Osteocyte (in vitro differentiated cells): Measurements from ENCODE around the gene OSCAR. TPM values are rescaled to one million over a fixed set of nuclear protein-coding genes. Genes with fewer than 3 reads are reported as not detected.

Experiments used
- DNase-seq: peaks from one replicate; pipeline ENCODE4 v3.0.0; 2021; ENCODE audit warnings: mixed read lengths; ENCODE audit not compliant: unreplicated experiment; ENCODE audit errors: extremely low spot score
- H3K27ac Mint-ChIP-seq: one replicate; pipeline ENCODE4 v1.8.0; 2021; ENCODE audit warnings: mild to moderate bottlenecking, mixed read lengths; ENCODE audit not compliant: unreplicated experiment
- H3K27me3 Mint-ChIP-seq: one replicate; pipeline ENCODE4 v1.8.0; 2021; ENCODE audit warnings: mixed read lengths; ENCODE audit not compliant: unreplicated experiment
- H3K36me3 Mint-ChIP-seq: one replicate; pipeline ENCODE4 v1.8.0; 2021; ENCODE audit warnings: mixed read lengths; ENCODE audit not compliant: unreplicated experiment
- H3K4me1 Mint-ChIP-seq: one replicate; pipeline ENCODE4 v1.8.0; 2021; ENCODE audit warnings: mixed read lengths; ENCODE audit not compliant: unreplicated experiment
- H3K4me3 Mint-ChIP-seq: one replicate; pipeline ENCODE4 v1.8.0; 2021; ENCODE audit warnings: mild to moderate bottlenecking, moderate library complexity, mixed read lengths; ENCODE audit not compliant: unreplicated experiment
- H3K9me3 Mint-ChIP-seq: one replicate; pipeline ENCODE4 v1.8.0; 2021; ENCODE audit warnings: mixed read lengths; ENCODE audit not compliant: unreplicated experiment
- long read RNA-seq: library from polyadenylated mRNA; unstranded; transcript quantifications from one replicate; pipeline ENCODE4 v2.0.0, GENCODE V29; 2021
- total RNA-seq: library from RNA; stranded (reverse); gene quantifications from 2 replicates; pipeline ENCODE4 v1.2.1, GENCODE V29; 2021
- TF ChIP-seq, protein P1 (sequence below): fragments of 200-600 bp; sonication (generic); IDR thresholded peaks from 2 replicates; pipeline ENCODE4 v1.5.0; 2021; ENCODE audit warnings: antibody characterized with exemption, mild to moderate bottlenecking, moderate library complexity

The OSCAR gene, protein sequence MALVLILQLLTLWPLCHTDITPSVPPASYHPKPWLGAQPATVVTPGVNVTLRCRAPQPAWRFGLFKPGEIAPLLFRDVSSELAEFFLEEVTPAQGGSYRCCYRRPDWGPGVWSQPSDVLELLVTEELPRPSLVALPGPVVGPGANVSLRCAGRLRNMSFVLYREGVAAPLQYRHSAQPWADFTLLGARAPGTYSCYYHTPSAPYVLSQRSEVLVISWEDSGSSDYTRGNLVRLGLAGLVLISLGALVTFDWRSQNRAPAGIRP
- total RNA-seq, result 0.32 and 0.47 TPM in 2 replicates
- long read RNA-seq, partial matches to known transcripts, result 0 of 1 reads
- long read RNA-seq, other reads (novel, unspliced or antisense), result 1 of 1 reads

GRCh38 chr19:54100561-54100960, at the start of gene OSCAR:
Gene OSCAR, minus strand, starts transcription at chr19:54100803. Its CDS starts 11 bp downstream, at chr19:54100792.
- no peak for DNase-seq
- peak within 1 kb of the TSS; percentile 7 for H3K4me3 Mint-ChIP-seq
- H3K27me3 Mint-ChIP-seq, result no peaks in the 10 kb centered on the region
- peaks cover 18% of the 10 kb centered on the region for H3K4me1 Mint-ChIP-seq
- TF ChIP-seq, protein P1, sequence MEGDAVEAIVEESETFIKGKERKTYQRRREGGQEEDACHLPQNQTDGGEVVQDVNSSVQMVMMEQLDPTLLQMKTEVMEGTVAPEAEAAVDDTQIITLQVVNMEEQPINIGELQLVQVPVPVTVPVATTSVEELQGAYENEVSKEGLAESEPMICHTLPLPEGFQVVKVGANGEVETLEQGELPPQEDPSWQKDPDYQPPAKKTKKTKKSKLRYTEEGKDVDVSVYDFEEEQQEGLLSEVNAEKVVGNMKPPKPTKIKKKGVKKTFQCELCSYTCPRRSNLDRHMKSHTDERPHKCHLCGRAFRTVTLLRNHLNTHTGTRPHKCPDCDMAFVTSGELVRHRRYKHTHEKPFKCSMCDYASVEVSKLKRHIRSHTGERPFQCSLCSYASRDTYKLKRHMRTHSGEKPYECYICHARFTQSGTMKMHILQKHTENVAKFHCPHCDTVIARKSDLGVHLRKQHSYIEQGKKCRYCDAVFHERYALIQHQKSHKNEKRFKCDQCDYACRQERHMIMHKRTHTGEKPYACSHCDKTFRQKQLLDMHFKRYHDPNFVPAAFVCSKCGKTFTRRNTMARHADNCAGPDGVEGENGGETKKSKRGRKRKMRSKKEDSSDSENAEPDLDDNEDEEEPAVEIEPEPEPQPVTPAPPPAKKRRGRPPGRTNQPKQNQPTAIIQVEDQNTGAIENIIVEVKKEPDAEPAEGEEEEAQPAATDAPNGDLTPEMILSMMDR, result no peak
- no peak within 1 kb of the TSS for H3K27ac Mint-ChIP-seq
- no peaks in the 10 kb centered on the region for H3K36me3 Mint-ChIP-seq
- H3K9me3 Mint-ChIP-seq, result no peaks in the 10 kb centered on the region

DNA sequence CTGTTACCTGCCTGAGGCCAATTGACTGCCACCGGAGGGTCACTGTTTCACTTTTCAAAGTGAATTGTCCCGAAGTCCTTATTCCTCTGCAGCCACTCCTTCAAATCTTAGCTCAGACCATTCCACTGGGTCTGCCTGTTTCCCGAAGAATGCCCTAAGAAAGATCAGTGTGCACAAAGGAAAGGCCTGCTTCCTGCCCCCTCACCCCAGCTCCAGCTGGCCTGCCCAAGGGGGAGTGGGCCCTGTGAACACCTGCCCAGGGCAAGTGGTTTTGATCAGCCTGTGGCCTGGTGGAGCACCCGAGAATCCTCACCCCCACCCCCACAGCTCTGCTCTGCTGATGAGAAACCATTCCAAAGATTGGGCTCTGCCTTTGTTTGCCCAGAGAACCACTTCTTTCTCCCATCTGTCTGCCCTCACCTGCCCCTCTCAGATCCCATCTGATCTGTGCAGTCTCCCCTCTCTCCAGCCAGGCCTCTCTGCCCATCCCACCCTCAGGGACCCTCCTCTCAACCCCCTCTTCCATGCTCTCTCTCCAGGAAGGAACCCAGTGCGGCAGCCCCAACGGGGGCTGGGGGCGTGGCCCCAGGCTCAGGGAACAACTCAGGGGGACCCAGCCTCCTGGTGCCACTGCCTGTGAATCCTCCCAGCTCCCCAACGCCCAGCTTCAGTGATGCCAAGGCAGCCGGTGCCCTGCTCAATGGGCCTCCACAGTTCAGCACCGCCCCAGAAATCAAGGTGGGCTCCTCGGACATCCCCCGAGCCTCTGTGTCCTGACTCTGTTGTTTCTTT, 48.6 kb upstream of the OSCAR start:
- Mint-ChIP-seq H3K27me3 (no peaks in the 10 kb centered on the region), H3K27ac (no peak overlapping the region), H3K4me3 (no peak overlapping the region), H3K36me3 (peaks cover 51% of the 10 kb centered on the region), H3K4me1 (peaks cover 7% of the 10 kb centered on the region), H3K9me3 (no peaks in the 10 kb centered on the region)
- DNase-seq, result no peak
- TF ChIP-seq, protein P1, result no peak

DNA sequence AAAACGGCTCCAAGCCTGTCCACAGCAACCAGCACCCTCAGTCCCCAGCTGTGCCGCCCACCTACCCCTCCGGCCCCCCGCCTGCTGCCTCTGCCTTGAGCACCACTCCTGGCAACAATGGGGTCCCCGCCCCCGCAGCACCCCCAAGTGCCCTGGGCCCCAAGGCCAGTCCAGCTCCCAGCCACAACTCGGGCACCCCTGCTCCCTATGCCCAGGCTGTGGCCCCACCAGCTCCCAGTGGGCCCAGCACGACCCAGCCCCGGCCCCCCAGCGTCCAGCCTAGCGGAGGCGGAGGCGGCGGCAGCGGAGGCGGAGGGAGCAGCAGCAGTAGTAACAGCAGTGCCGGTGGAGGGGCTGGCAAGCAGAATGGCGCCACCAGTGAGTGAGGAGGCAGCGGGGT, 47.6 kb upstream of the OSCAR start:
- H3K4me1 Mint-ChIP-seq, result peaks cover 2% of the 10 kb centered on the region
- TF ChIP-seq, protein P1, result no peak
- peaks cover 53% of the 10 kb centered on the region for H3K36me3 Mint-ChIP-seq
- no peaks in the 10 kb centered on the region for H3K9me3 Mint-ChIP-seq
- DNase-seq, result no peak
- H3K27ac Mint-ChIP-seq, result no peak overlapping the region
- no peak overlapping the region for H3K4me3 Mint-ChIP-seq
- H3K27me3 Mint-ChIP-seq, result no peaks in the 10 kb centered on the region

DNA sequence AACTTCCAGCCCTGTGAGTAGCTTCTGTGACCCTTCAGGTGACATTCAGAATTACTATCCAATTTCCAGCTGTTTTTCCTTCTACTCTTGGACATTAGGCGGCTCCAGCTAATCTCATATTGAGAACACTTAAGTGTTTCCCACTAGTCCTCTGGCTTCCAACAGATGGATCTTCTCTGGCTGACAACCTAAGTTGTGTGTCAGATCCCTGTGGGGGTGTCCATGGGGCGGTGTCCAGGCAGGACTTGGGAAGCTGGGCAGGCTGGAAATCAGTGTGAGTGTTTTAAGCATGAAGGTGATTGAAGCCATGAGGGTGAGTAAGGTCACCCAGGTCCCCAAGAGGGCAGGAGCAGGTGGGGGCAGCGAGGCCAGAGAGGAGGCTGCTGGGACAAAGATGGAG, 47.1 kb upstream of the OSCAR start:
- Mint-ChIP-seq H3K4me1 (no peaks in the 10 kb centered on the region), H3K9me3 (no peaks in the 10 kb centered on the region), H3K4me3 (no peak overlapping the region), H3K36me3 (peaks cover 53% of the 10 kb centered on the region), H3K27ac (no peak overlapping the region), H3K27me3 (no peaks in the 10 kb centered on the region)
- DNase-seq, result no peak
- TF ChIP-seq, protein P1, result no peak

DNA sequence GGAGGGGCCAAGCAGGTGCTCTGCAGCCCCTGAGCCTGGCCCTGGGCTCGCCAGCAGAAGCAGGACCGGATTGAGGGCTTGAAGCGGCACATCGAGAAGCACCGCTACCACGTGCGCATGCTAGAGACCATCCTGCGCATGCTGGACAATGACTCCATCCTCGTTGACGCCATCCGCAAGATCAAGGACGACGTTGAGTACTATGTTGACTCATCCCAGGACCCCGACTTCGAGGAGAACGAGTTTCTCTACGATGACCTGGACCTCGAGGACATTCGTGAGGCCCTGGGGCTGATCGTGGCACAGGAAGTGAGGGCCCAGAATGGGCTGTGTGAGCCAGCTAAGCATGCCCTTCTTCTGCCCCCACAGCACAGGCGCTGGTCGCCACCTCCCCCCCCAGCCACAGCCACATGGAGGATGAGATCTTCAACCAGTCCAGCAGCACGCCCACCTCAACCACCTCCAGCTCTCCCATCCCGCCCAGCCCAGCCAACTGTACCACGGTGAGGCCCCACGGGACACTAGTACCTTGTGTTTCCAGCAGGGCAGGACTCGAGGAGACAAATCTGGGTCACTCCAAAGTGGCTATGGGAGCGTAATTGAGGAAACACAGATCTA, 45.0 kb upstream of the OSCAR start:
- DNase-seq, result no peak
- no peaks in the 10 kb centered on the region for H3K9me3 Mint-ChIP-seq
- peaks cover 48% of the 10 kb centered on the region for H3K36me3 Mint-ChIP-seq
- TF ChIP-seq, protein P1, result no peak
- peaks cover 3% of the 10 kb centered on the region for H3K4me1 Mint-ChIP-seq
- H3K4me3 Mint-ChIP-seq, result no peak overlapping the region
- H3K27me3 Mint-ChIP-seq, result no peaks in the 10 kb centered on the region
- H3K27ac Mint-ChIP-seq, result no peak overlapping the region
